Retinal pigment epithelial cell (primary cell): ENCODE results near the gene NNAT.

Experiments
- DNase-seq: peaks from one replicate; pipeline ENCODE4 v3.0.0-alpha.2; 2010; ENCODE audit warnings: low read depth
- H3K4me3 ChIP-seq: 2 replicates; pipeline ENCODE4 v1.5.1; 2011; ENCODE audit warnings: mild to moderate bottlenecking, low read length, control low read depth, moderate library complexity
- CTCF ChIP-seq: conservative IDR thresholded peaks from 2 replicates; pipeline ENCODE4 v1.5.1; 2011; ENCODE audit warnings: low read depth, low read length, control low read depth, inconsistent platforms

The NNAT gene

GRCh38 chr20:37564388-37565133 lies 43.5 kb downstream of the NNAT start:
- no peak for DNase-seq
- peak; percentile 89 for TF ChIP-seq CTCF
- no peak overlapping the region for H3K4me3 ChIP-seq

GRCh38 chr20:37565134-37565811 lies 44.2 kb downstream of the NNAT start:
- H3K4me3 ChIP-seq, result no peak overlapping the region
- no peak for TF ChIP-seq CTCF
- DNase-seq, result no peak

GRCh38 chr20:37566590-37567330 lies 45.7 kb downstream of the NNAT start:
- TF ChIP-seq CTCF, result no peak
- no peak overlapping the region for H3K4me3 ChIP-seq
- DNase-seq, result no peak

- no peak for TF ChIP-seq CTCF
- no peak for DNase-seq
- H3K4me3 ChIP-seq, result no peak overlapping the region
Observed at GRCh38 chr20:37567331-37567665, 46.2 kb downstream of the NNAT start.

- no peak for TF ChIP-seq CTCF
- no peak overlapping the region for H3K4me3 ChIP-seq
- no peak for DNase-seq
Observed at GRCh38 chr20:37567671-37568588, 46.9 kb downstream of the NNAT start.

GRCh38 chr20:37570419-37570818 lies 49.4 kb downstream of the NNAT start:
- H3K4me3 ChIP-seq, result no peak overlapping the region
- DNase-seq, result no peak
- no peak for TF ChIP-seq CTCF
